GM18505 (cell line): ENCODE measurements around the gene C11orf16.
"Not testable (repeated sequence)": the region's sequence is repeated elsewhere in the genome, so short reads cannot be mapped to it uniquely, and the experiment has no call there.

Experiments used
- ATAC-seq: cut with Tn5 transposase; IDR thresholded peaks from one replicate; pipeline ENCODE4 v1.9.1; 2021; ENCODE audit not compliant: unreplicated experiment
- POLR2A ChIP-seq: IDR thresholded peaks from 4 replicates; pipeline ENCODE4 v1.6.1; 2011; ENCODE audit warnings: borderline replicate concordance; ENCODE audit not compliant: insufficient read depth, insufficient read length; ENCODE audit errors: extremely low read depth

C11orf16 gene

GRCh38 chr11:8959546-8960166 is 26.9 kb upstream of the C11orf16 start:
- TF ChIP-seq POLR2A = no peak
- ATAC-seq = no peak

- ATAC-seq = no peak
- no peak for TF ChIP-seq POLR2A
Observed at GRCh38 chr11:8956860-8957259, 24.1 kb upstream of the C11orf16 start.

- no peak for TF ChIP-seq POLR2A
- ATAC-seq = no peak
Observed at GRCh38 chr11:8948886-8949285, 16.1 kb upstream of the C11orf16 start.

GRCh38 chr11:8947230-8947943 is 14.6 kb upstream of the C11orf16 start:
- no peak for ATAC-seq
- TF ChIP-seq POLR2A = no peak

- ATAC-seq = no peak
- no peak for TF ChIP-seq POLR2A
Observed at GRCh38 chr11:8942518-8943066, 9.8 kb upstream of the C11orf16 start, which contains the start of gene ASCL3. ASCL3 (minus strand) TSS chr11:8943016; CDS start chr11:8938161, 4,855 bp downstream.

- TF ChIP-seq POLR2A = no peak
- no peak for ATAC-seq
Observed at GRCh38 chr11:8941341-8942103, 8.8 kb upstream of the C11orf16 start.

- ATAC-seq = no peak
- TF ChIP-seq POLR2A = no peak
Observed at GRCh38 chr11:8937659-8938058, 4.9 kb upstream of the C11orf16 start.

- ATAC-seq = no peak
- TF ChIP-seq POLR2A = no peak
Observed at GRCh38 chr11:8937159-8937558, 4.4 kb upstream of the C11orf16 start.

- not testable (repeated sequence) for ATAC-seq
Observed at GRCh38 chr11:8935789-8936188, 3.0 kb upstream of the C11orf16 start.

GRCh38 chr11:8934742-8935488 is 2.2 kb upstream of the C11orf16 start:
- TF ChIP-seq POLR2A = no peak
- no peak for ATAC-seq

- no peak for ATAC-seq
- TF ChIP-seq POLR2A = no peak
Observed at GRCh38 chr11:8933931-8934330, 1.2 kb upstream of the C11orf16 start.

GRCh38 chr11:8930456-8931175 is 2.1 kb downstream of the C11orf16 start:
- TF ChIP-seq POLR2A = no peak
- no peak for ATAC-seq
